ENCODE data around the gene GAGE2A.

DNA sequence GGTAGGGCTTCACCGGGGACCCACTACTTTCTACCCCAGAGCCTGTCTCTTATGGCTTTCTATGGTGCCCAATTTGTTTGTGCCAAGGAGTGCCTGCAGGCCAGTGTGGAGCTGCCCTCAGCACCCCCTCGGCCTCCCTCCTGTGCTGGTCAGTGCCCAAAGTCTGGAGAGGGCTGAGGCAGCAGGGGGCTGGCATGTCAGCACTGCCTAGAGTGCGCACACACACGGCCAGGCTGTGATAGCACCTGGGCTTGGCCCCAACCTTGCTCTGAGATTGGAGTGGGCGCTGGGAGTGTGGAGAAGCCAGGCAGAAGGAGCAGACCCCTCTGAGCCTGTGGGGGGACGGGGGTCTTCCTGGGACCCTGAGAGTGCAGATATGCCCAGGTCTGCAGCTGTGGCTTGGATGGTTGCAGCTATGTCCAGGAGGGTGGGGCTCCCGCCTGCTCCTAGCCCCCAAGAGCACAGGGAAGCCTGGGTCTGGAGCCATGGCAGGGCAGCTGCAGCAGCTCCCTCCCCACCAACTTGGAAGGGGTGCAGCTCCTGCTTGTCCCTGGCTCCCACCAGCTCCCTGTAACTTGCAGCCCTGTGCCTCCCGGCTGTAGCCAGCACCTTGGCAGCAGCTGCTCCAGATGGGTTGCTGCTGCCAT lies 55.8 kb downstream of the GAGE2A start:
- no peak for TF ChIP-seq POLR2AphosphoS5 (IDR thresholded peaks at IDR 0.05; ENCODE audit: borderline replicate concordance, low read depth, low read length)
- TF ChIP-seq EZH2 (IDR thresholded peaks at IDR 0.05), result no peak
- no peak for TF ChIP-seq FOXP2 (optimal IDR thresholded peaks at IDR 0.05; ENCODE audit: control extremely low read depth, extremely low read length, insufficient read depth)

All from SK-N-MC (cell line).